Measurements from ENCODE around the gene FAIM2.
A peak's percentile ranks its signal among the peaks of the same experiment; 100 is the strongest.

The FAIM2 gene

GRCh38 chr12:49903700-49904423 is at the start of gene FAIM2:
Gene FAIM2 (minus strand): TSS chr12:49903900. CDS start chr12:49903792, 108 bp downstream.
- DNase-seq, result peak; percentile 58

GRCh38 chr12:49953151-49953550 is 49.5 kb upstream of the FAIM2 start:
- no peak for DNase-seq

GRCh38 chr12:49952391-49953055 is 48.8 kb upstream of the FAIM2 start:
- DNase-seq, result no peak

- no peak for DNase-seq
Measured at GRCh38 chr12:49951411-49952240, 47.9 kb upstream of the FAIM2 start.

- DNase-seq, result no peak
Measured at GRCh38 chr12:49950273-49951251, 46.9 kb upstream of the FAIM2 start, which contains the start of gene AQP2. Gene AQP2 (plus strand): TSS chr12:49950737. CDS start chr12:49950831, 94 bp downstream.

GRCh38 chr12:49949866-49950265 is 46.2 kb upstream of the FAIM2 start:
- no peak for DNase-seq

GRCh38 chr12:49948866-49949845 is 45.5 kb upstream of the FAIM2 start:
- no peak for DNase-seq

- no peak for DNase-seq
Measured at GRCh38 chr12:49947593-49948226, 44.0 kb upstream of the FAIM2 start.

- no peak for DNase-seq
Measured at GRCh38 chr12:49946497-49946896, 42.8 kb upstream of the FAIM2 start.

- DNase-seq, result no peak
Measured at GRCh38 chr12:49946086-49946485, 42.4 kb upstream of the FAIM2 start.

- DNase-seq, result peak; percentile 95
Measured at GRCh38 chr12:49945394-49946080, 41.8 kb upstream of the FAIM2 start.

- no peak for DNase-seq
Measured at GRCh38 chr12:49944718-49945117, 41.0 kb upstream of the FAIM2 start.

- no peak for DNase-seq
Measured at GRCh38 chr12:49944046-49944445, 40.3 kb upstream of the FAIM2 start.

GRCh38 chr12:49943625-49943960 is 39.9 kb upstream of the FAIM2 start:
- no peak for DNase-seq

- no peak for DNase-seq
Measured at GRCh38 chr12:49942921-49943624, 39.4 kb upstream of the FAIM2 start.

- no peak for DNase-seq
Measured at GRCh38 chr12:49942512-49942893, 38.8 kb upstream of the FAIM2 start.

GRCh38 chr12:49941556-49942511 is 38.1 kb upstream of the FAIM2 start:
- DNase-seq, result no peak

GRCh38 chr12:49939707-49940106 is 36.0 kb upstream of the FAIM2 start:
- DNase-seq, result no peak
